ENCODE data around the gene LINGO3.

GRCh38 chr19:2324220-2324948 is 16.4 kb upstream of the LINGO3 start:
- TF ChIP-seq CTCF (optimal IDR thresholded peaks at IDR 0.05 in 1 of 3, IDR thresholded peaks at IDR 0.05 in 1 of 3, conservative IDR thresholded peaks at IDR 0.05 in 1 of 3; ENCODE audit: extremely low read depth in 1 of 3, insufficient read depth in 2 of 3, low read length in 3 of 3): no peak
- TF ChIP-seq EZH2 (IDR thresholded peaks at IDR 0.05; ENCODE audit: low read length): no peak

All from keratinocyte (primary cell).